ENCODE measurements around the gene SIK1. TPM values are rescaled to one million over a fixed set of nuclear protein-coding genes. Genes with fewer than 3 reads are reported as not detected.
"Not testable (repeated sequence)": the region's sequence is repeated elsewhere in the genome, so short reads cannot be mapped to it uniquely, and the experiment has no call there.

SIK1 gene
- total RNA-seq, 3 donors from 2014 or later, result 14.0 to 19.6 (median 16.7) TPM

GRCh38 chr21:43450287-43450686, 23.4 kb upstream of the SIK1 start:
- ATAC-seq; H3K27me3 Mint-ChIP-seq (ENCODE audit: low read depth); H3K36me3 Mint-ChIP-seq (ENCODE audit: insufficient read depth); H3K9me3 Mint-ChIP-seq; H3K4me1 Mint-ChIP-seq (ENCODE audit: low read depth); H3K4me3 Mint-ChIP-seq; DNase-seq: not testable (repeated sequence)

- ATAC-seq; H3K4me1 Mint-ChIP-seq (ENCODE audit: low read depth); H3K4me3 Mint-ChIP-seq; DNase-seq; H3K9me3 Mint-ChIP-seq; H3K27me3 Mint-ChIP-seq (ENCODE audit: low read depth); H3K36me3 Mint-ChIP-seq (ENCODE audit: insufficient read depth): not testable (repeated sequence)
These were observed 20.5 kb upstream of the SIK1 start for GRCh38 chr21:43447353-43447977.

- not testable (repeated sequence) for H3K27me3 Mint-ChIP-seq (ENCODE audit: low read depth); ATAC-seq; H3K4me3 Mint-ChIP-seq; H3K9me3 Mint-ChIP-seq; DNase-seq; H3K4me1 Mint-ChIP-seq (ENCODE audit: low read depth); H3K36me3 Mint-ChIP-seq (ENCODE audit: insufficient read depth)
These were observed 19.5 kb upstream of the SIK1 start for GRCh38 chr21:43446277-43446932.

GRCh38 chr21:43444524-43444923, 17.6 kb upstream of the SIK1 start:
- not testable (repeated sequence) for H3K4me3 Mint-ChIP-seq; H3K9me3 Mint-ChIP-seq; H3K36me3 Mint-ChIP-seq (ENCODE audit: insufficient read depth); DNase-seq; H3K4me1 Mint-ChIP-seq (ENCODE audit: low read depth); H3K27me3 Mint-ChIP-seq (ENCODE audit: low read depth)
- peak; percentile 32 to 40 for ATAC-seq

GRCh38 chr21:43442571-43442970, 15.6 kb upstream of the SIK1 start:
- DNase-seq; H3K4me1 Mint-ChIP-seq (ENCODE audit: low read depth); H3K36me3 Mint-ChIP-seq (ENCODE audit: insufficient read depth); H3K27me3 Mint-ChIP-seq (ENCODE audit: low read depth); H3K9me3 Mint-ChIP-seq; H3K4me3 Mint-ChIP-seq; ATAC-seq: not testable (repeated sequence)

- H3K9me3 Mint-ChIP-seq; H3K36me3 Mint-ChIP-seq (ENCODE audit: insufficient read depth); DNase-seq; H3K4me1 Mint-ChIP-seq (ENCODE audit: low read depth); H3K4me3 Mint-ChIP-seq; H3K27me3 Mint-ChIP-seq (ENCODE audit: low read depth); ATAC-seq: not testable (repeated sequence)
These were observed 14.2 kb upstream of the SIK1 start for GRCh38 chr21:43440835-43441727.

- ATAC-seq; H3K4me3 Mint-ChIP-seq; DNase-seq; H3K36me3 Mint-ChIP-seq (ENCODE audit: insufficient read depth); H3K9me3 Mint-ChIP-seq; H3K27me3 Mint-ChIP-seq (ENCODE audit: low read depth); H3K4me1 Mint-ChIP-seq (ENCODE audit: low read depth): not testable (repeated sequence)
These were observed 12.6 kb upstream of the SIK1 start for GRCh38 chr21:43439316-43440075.

GRCh38 chr21:43436272-43436671, 9.3 kb upstream of the SIK1 start:
- H3K27me3 Mint-ChIP-seq (ENCODE audit: low read depth), result not testable (repeated sequence)

GRCh38 chr21:43433340-43434136, 6.6 kb upstream of the SIK1 start:
- not testable (repeated sequence) for H3K4me3 Mint-ChIP-seq; ATAC-seq; H3K4me1 Mint-ChIP-seq (ENCODE audit: low read depth); H3K27me3 Mint-ChIP-seq (ENCODE audit: low read depth); DNase-seq; H3K9me3 Mint-ChIP-seq; H3K36me3 Mint-ChIP-seq (ENCODE audit: insufficient read depth)

More at GRCh38 chr21:43436272-43436671, 9.3 kb upstream of the SIK1 start:
- H3K4me1 Mint-ChIP-seq (ENCODE audit: low read depth); DNase-seq; H3K36me3 Mint-ChIP-seq (ENCODE audit: insufficient read depth); ATAC-seq; H3K9me3 Mint-ChIP-seq; H3K4me3 Mint-ChIP-seq: not testable (repeated sequence)

- DNase-seq; H3K36me3 Mint-ChIP-seq (ENCODE audit: insufficient read depth); H3K9me3 Mint-ChIP-seq; ATAC-seq; H3K4me3 Mint-ChIP-seq; H3K4me1 Mint-ChIP-seq (ENCODE audit: low read depth); H3K27me3 Mint-ChIP-seq (ENCODE audit: low read depth): not testable (repeated sequence)
These were observed 4.0 kb upstream of the SIK1 start for GRCh38 chr21:43430830-43431416.

GRCh38 chr21:43428964-43429363, 2.0 kb upstream of the SIK1 start:
- H3K9me3 Mint-ChIP-seq; DNase-seq; H3K4me1 Mint-ChIP-seq (ENCODE audit: low read depth); H3K36me3 Mint-ChIP-seq (ENCODE audit: insufficient read depth); ATAC-seq; H3K4me3 Mint-ChIP-seq; H3K27me3 Mint-ChIP-seq (ENCODE audit: low read depth): not testable (repeated sequence)

- H3K4me1 Mint-ChIP-seq (ENCODE audit: low read depth); H3K9me3 Mint-ChIP-seq; H3K4me3 Mint-ChIP-seq; H3K27me3 Mint-ChIP-seq (ENCODE audit: low read depth); DNase-seq; H3K36me3 Mint-ChIP-seq (ENCODE audit: insufficient read depth): not testable (repeated sequence)
- peak; percentile 94 to 96 for ATAC-seq
These were observed 270 bp upstream of the SIK1 start for GRCh38 chr21:43427242-43427559.

- H3K27me3 Mint-ChIP-seq (ENCODE audit: low read depth); H3K36me3 Mint-ChIP-seq (ENCODE audit: insufficient read depth); H3K9me3 Mint-ChIP-seq; H3K4me1 Mint-ChIP-seq (ENCODE audit: low read depth); H3K4me3 Mint-ChIP-seq; ATAC-seq; DNase-seq: not testable (repeated sequence)
These were observed 927 bp downstream of the SIK1 start for GRCh38 chr21:43426004-43426403.
